Parathyroid adenoma (tissue), 2 donors: ENCODE results near the gene WDHD1.
"Not testable (repeated sequence)": the region's sequence is repeated elsewhere in the genome, so short reads cannot be mapped to it uniquely, and the experiment has no call there.

Experiments used
- H2AFZ ChIP-seq: fragments of 300-600 bp; sonication (generic); one replicate; pipeline ENCODE4 v1.7.0; 2017; ENCODE audit warnings: antibody characterized with exemption, mild to moderate bottlenecking
- H3K27ac ChIP-seq: fragments of 300-600 bp; sonication (generic); one replicate; pipeline ENCODE4 v1.7.0; 2017
- H3K27me3 ChIP-seq: fragments of 300-600 bp; sonication (generic); one replicate; pipeline ENCODE4 v1.7.0; 2017; ENCODE audit warnings: low read length; ENCODE audit not compliant: control insufficient read depth, insufficient read depth
- H3K36me3 ChIP-seq: fragments of 300-600 bp; sonication (generic); one replicate; pipeline ENCODE4 v1.7.0; 2017; ENCODE audit warnings: low read length; ENCODE audit not compliant: control insufficient read depth, insufficient read depth
- H3K4me1 ChIP-seq: fragments of 300-600 bp; sonication (generic); one replicate; pipeline ENCODE4 v1.7.0; 2017; ENCODE audit warnings: control low read depth
- H3K4me2 ChIP-seq: fragments of 300-600 bp; sonication (generic); one replicate; pipeline ENCODE4 v1.7.0; 2017; ENCODE audit warnings: low read length
- H3K4me3 ChIP-seq: fragments of 300-600 bp; sonication (generic); one replicate; pipeline ENCODE4 v1.7.0; 2017; ENCODE audit warnings: low read depth, low read length
- H3K79me2 ChIP-seq: fragments of 300-600 bp; sonication (generic); one replicate; pipeline ENCODE4 v1.7.0; 2017; ENCODE audit warnings: control low read depth
- H3K9ac ChIP-seq: fragments of 300-600 bp; sonication (generic); one replicate; pipeline ENCODE4 v1.7.0; 2017; ENCODE audit warnings: mild to moderate bottlenecking
- H3K9me3 ChIP-seq: fragments of 300-600 bp; sonication (generic); one replicate; pipeline ENCODE4 v1.7.0; 2017; ENCODE audit warnings: low read length; ENCODE audit not compliant: control insufficient read depth
- CTCF ChIP-seq: fragments of 300-600 bp; sonication (generic); IDR thresholded peaks from one replicate; pipeline ENCODE4 v1.7.0; 2017; ENCODE audit warnings: antibody characterized with exemption, mild to moderate bottlenecking
- donor health status: primary hyperparathyroidism.

The WDHD1 gene

DNA sequence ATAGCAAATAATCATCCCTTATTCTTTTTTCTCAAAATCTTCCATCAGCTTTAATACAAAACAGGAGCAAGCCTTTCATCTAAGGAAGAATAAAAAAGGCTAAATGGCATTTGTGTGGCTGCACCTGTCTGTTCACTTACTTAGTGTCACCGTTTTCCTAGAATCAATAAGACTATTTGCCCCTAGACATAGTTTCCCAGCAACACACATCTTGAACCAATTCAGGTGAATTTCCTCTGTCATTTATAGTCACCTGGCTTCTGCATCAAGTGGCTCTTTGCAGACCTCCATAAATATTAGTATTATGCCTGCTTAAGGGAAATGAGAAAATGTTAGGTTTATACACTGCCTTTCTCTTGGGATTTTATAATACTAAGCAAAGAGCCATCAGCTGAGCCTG, 106.8 kb downstream of the WDHD1 start:
- Histone ChIP-seq H3K9ac (no peak overlapping the region), H3K27ac (no peak overlapping the region), H3K9me3 (no peaks in the 10 kb centered on the region), H3K36me3 (no peaks in the 10 kb centered on the region), H3K4me2 (no peak overlapping the region), H3K4me1 (no peaks in the 10 kb centered on the region), H3K27me3 (no peaks in the 10 kb centered on the region), H3K79me2 (no peaks in the 10 kb centered on the region), H2AFZ (no peak overlapping the region), H3K4me3 (no peak overlapping the region)
- TF ChIP-seq CTCF: no peak

- no peaks in the 10 kb centered on the region for H3K9me3 ChIP-seq
- no peak overlapping the region for H3K27ac ChIP-seq
- H3K79me2 ChIP-seq: no peaks in the 10 kb centered on the region
- no peaks in the 10 kb centered on the region for H3K4me1 ChIP-seq
- H2AFZ ChIP-seq: no peak overlapping the region
- TF ChIP-seq CTCF: no peak
- no peak overlapping the region for H3K4me2 ChIP-seq
- H3K36me3 ChIP-seq: no peaks in the 10 kb centered on the region
- H3K27me3 ChIP-seq: no peaks in the 10 kb centered on the region
- no peak overlapping the region for H3K4me3 ChIP-seq
- H3K9ac ChIP-seq: no peak overlapping the region
Measured at GRCh38 chr14:54919330-54919729, 107.6 kb downstream of the WDHD1 start.

GRCh38 chr14:54918427-54918826, 108.5 kb downstream of the WDHD1 start:
- Histone ChIP-seq H3K36me3 (no peaks in the 10 kb centered on the region), H3K79me2 (no peaks in the 10 kb centered on the region), H3K27me3 (no peaks in the 10 kb centered on the region), H3K4me3 (no peak overlapping the region), H2AFZ (no peak overlapping the region), H3K9me3 (no peaks in the 10 kb centered on the region), H3K27ac (no peak overlapping the region), H3K4me1 (no peaks in the 10 kb centered on the region), H3K9ac (no peak overlapping the region), H3K4me2 (no peak overlapping the region)
- TF ChIP-seq CTCF: no peak

GRCh38 chr14:54916101-54916500, 110.8 kb downstream of the WDHD1 start:
- Histone ChIP-seq H3K4me1 (no peaks in the 10 kb centered on the region), H3K9me3 (no peaks in the 10 kb centered on the region), H3K4me2 (no peak overlapping the region), H3K27me3 (no peaks in the 10 kb centered on the region), H3K36me3 (no peaks in the 10 kb centered on the region), H3K79me2 (no peaks in the 10 kb centered on the region), H3K9ac (no peak overlapping the region), H3K27ac (no peak overlapping the region), H3K4me3 (no peak overlapping the region), H2AFZ (no peak overlapping the region)
- no peak for TF ChIP-seq CTCF

DNA sequence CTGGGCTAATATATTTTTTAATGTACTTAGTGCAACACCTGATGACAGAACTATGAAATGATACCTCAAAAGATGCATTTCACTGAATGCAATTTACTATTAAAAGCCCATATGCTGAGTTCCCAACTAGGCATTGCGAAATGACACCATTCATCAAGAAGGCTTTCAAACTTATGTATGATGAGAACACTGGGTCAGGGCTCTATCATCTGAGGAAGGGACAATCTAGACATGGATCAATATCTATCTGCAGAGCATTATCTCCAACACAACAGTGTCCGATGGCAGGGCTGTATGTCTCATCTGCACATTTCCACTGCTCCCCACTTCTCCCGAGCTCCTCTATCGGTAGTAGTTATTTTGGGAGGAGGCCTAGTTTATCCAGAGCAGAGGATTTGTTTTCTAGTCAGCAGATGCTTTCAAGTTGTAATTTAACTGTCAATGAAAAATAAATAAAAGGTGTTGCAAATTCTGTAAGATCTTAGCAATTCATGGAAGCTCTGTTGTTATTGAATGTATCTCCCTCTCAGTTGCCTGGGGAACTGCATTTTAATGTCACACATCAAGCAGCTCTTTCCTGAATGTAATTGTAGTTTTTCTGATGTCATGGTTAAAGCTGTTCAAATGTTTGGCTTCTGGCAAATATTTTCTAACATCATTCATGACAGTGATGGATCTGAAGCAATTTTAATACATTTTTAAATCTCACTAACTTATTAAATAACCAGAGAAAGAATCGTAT, 116.9 kb downstream of the WDHD1 start:
- no peaks in the 10 kb centered on the region for H3K36me3 ChIP-seq
- H3K4me1 ChIP-seq: no peaks in the 10 kb centered on the region
- H3K4me3 ChIP-seq: no peak overlapping the region
- TF ChIP-seq CTCF: no peak
- H3K9ac ChIP-seq: no peak overlapping the region
- H3K27me3 ChIP-seq: no peaks in the 10 kb centered on the region
- H3K9me3 ChIP-seq: no peaks in the 10 kb centered on the region
- H3K79me2 ChIP-seq: no peaks in the 10 kb centered on the region
- no peak overlapping the region for H3K27ac ChIP-seq
- H2AFZ ChIP-seq: no peak overlapping the region
- no peak overlapping the region for H3K4me2 ChIP-seq

- not testable (repeated sequence) for H3K4me1 ChIP-seq, H3K36me3 ChIP-seq, H3K9ac ChIP-seq, H2AFZ ChIP-seq, H3K79me2 ChIP-seq, H3K4me2 ChIP-seq, H3K27ac ChIP-seq, H3K9me3 ChIP-seq, H3K4me3 ChIP-seq, H3K27me3 ChIP-seq
Measured at GRCh38 chr14:54908973-54909372, 117.9 kb downstream of the WDHD1 start.
